ENCODE results near the gene NBL1. TPM values are rescaled to one million over a fixed set of nuclear protein-coding genes. Genes with fewer than 3 reads are reported as not detected.

Gene NBL1
- total RNA-seq, 1 experiment from 2014 or later, result 117 TPM

DNA sequence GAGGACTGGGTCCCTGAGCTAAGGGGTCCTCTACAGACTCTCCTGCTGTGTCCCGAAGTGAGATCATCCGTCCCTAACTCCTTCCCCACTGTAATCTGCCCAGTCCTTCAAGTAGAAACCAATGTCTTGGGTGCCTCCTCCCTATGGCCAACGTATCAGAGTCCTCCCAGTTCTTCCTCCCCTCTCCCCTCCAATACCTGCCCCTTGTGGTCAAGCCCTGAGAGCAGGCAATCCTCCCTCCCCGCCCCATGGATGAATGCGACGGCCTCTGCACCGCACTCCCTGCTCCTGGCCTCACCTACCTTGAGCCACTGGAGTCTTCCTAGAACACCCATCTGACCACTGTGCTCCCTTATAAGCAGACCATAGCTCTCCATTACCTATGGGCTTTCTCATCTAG, 51.7 kb downstream of the NBL1 start:
- H3K4me1 ChIP-seq (ENCODE audit: insufficient read depth, low read length), result no peaks in the 10 kb centered on the region
- no peak overlapping the region for H2AFZ ChIP-seq (ENCODE audit: low read length)
- no peaks in the 10 kb centered on the region for H3K9me3 ChIP-seq (ENCODE audit: low read length)
- H3K27me3 ChIP-seq (ENCODE audit: low read length), result no peaks in the 10 kb centered on the region
- POLR2A ChIA-PET (ENCODE audit: unreplicated experiment), result no interaction called here
- no peak overlapping the region for H3K9ac ChIP-seq (ENCODE audit: low read length)
- no TSS peak for BruUV-seq (replicated peaks)
- H4K20me1 ChIP-seq (ENCODE audit: low read length), result no peaks in the 10 kb centered on the region
- intact Hi-C loops (cut with micrococcal nuclease), result no loop called here
- no peaks in the 10 kb centered on the region for H3K9me2 ChIP-seq (replicated peaks; ENCODE audit: low read length)
- no peak overlapping the region for H3K4me2 ChIP-seq (ENCODE audit: low read length)
- H3K36me3 ChIP-seq (ENCODE audit: low read depth, low read length), result no peaks in the 10 kb centered on the region
- no peaks in the 10 kb centered on the region for H3K79me2 ChIP-seq (ENCODE audit: low read length)
- H3K27ac ChIP-seq (ENCODE audit: low read length), result no peak overlapping the region
- H3K4me3 ChIP-seq (ENCODE audit: low read length), result no peak overlapping the region
- TF ChIP-seq EZH2 (IDR thresholded peaks at IDR 0.05; ENCODE audit: low read length, unreplicated experiment) (no peak), CTCF (conservative IDR thresholded peaks at IDR 0.05; ENCODE audit: low read depth, low read length) (no peak), EZH2phosphoT487 (IDR thresholded peaks at IDR 0.05; ENCODE audit: borderline replicate concordance, low read length) (no peak)
- DNase-seq, result no peak
- CTCF ChIA-PET, result no interaction called here
- ATAC-seq, result no peak
- H3F3A ChIP-seq (ENCODE audit: low read length, unreplicated experiment), result no peaks in the 10 kb centered on the region

DNA sequence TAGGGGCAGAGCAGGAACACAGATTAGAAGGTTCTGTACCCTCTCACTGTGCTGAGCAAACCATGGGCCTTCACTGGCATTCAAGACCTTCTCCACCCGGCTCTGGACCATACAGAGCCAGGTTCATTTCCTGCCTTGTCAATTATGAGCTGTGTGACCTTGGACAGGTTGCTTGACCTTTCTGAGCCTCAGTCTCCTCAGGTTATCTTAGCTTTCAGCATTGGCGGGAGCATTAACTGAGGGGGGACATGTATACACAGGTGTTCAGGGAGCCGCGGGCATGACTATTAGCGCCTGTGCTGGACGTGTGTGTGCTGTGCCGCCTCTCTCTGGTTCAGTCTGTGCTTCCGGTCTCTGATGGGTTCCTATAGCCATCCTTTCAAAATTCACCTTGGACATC, 52.7 kb downstream of the NBL1 start:
- POLR2A ChIA-PET (ENCODE audit: unreplicated experiment), result no interaction called here
- Histone ChIP-seq H3K27ac (ENCODE audit: low read length) (no peak overlapping the region), H3F3A (ENCODE audit: low read length, unreplicated experiment) (no peaks in the 10 kb centered on the region), H3K9me3 (ENCODE audit: low read length) (no peaks in the 10 kb centered on the region), H3K4me1 (ENCODE audit: insufficient read depth, low read length) (no peaks in the 10 kb centered on the region), H3K36me3 (ENCODE audit: low read depth, low read length) (no peaks in the 10 kb centered on the region), H3K4me2 (ENCODE audit: low read length) (no peak overlapping the region), H3K79me2 (ENCODE audit: low read length) (no peaks in the 10 kb centered on the region), H3K9ac (ENCODE audit: low read length) (no peak overlapping the region), H3K9me2 (replicated peaks; ENCODE audit: low read length) (no peaks in the 10 kb centered on the region), H3K27me3 (ENCODE audit: low read length) (no peaks in the 10 kb centered on the region), H3K4me3 (ENCODE audit: low read length) (no peak overlapping the region), H2AFZ (ENCODE audit: low read length) (no peak overlapping the region), H4K20me1 (ENCODE audit: low read length) (no peaks in the 10 kb centered on the region)
- DNase-seq, result no peak
- CTCF ChIA-PET, result no interaction called here
- no peak for ATAC-seq
- no TSS peak for BruUV-seq (replicated peaks)
- intact Hi-C loops (cut with micrococcal nuclease), result no loop called here
- TF ChIP-seq EZH2 (IDR thresholded peaks at IDR 0.05; ENCODE audit: low read length, unreplicated experiment), result no peak
- no peak for TF ChIP-seq CTCF (conservative IDR thresholded peaks at IDR 0.05; ENCODE audit: low read depth, low read length)
- TF ChIP-seq EZH2phosphoT487 (IDR thresholded peaks at IDR 0.05; ENCODE audit: borderline replicate concordance, low read length), result no peak

- intact Hi-C loops (cut with micrococcal nuclease), result no loop called here
- H3K9me2 ChIP-seq (replicated peaks; ENCODE audit: low read length), result no peaks in the 10 kb centered on the region
- H3F3A ChIP-seq (ENCODE audit: low read length, unreplicated experiment), result no peaks in the 10 kb centered on the region
- H4K20me1 ChIP-seq (ENCODE audit: low read length), result no peaks in the 10 kb centered on the region
- ChIA-PET POLR2A (ENCODE audit: unreplicated experiment) (no interaction called here), CTCF (no interaction called here)
- no TSS peak for BruUV-seq (replicated peaks)
- H3K27ac ChIP-seq (ENCODE audit: low read length), result no peak overlapping the region
- no peaks in the 10 kb centered on the region for H3K4me1 ChIP-seq (ENCODE audit: insufficient read depth, low read length)
- no peak for DNase-seq
- no peaks in the 10 kb centered on the region for H3K27me3 ChIP-seq (ENCODE audit: low read length)
- no peaks in the 10 kb centered on the region for H3K9me3 ChIP-seq (ENCODE audit: low read length)
- no peak overlapping the region for H3K4me2 ChIP-seq (ENCODE audit: low read length)
- H2AFZ ChIP-seq (ENCODE audit: low read length), result no peak overlapping the region
- no peak overlapping the region for H3K9ac ChIP-seq (ENCODE audit: low read length)
- H3K4me3 ChIP-seq (ENCODE audit: low read length), result no peak overlapping the region
- no peak for ATAC-seq
- H3K36me3 ChIP-seq (ENCODE audit: low read depth, low read length), result no peaks in the 10 kb centered on the region
- TF ChIP-seq EZH2phosphoT487 (IDR thresholded peaks at IDR 0.05; ENCODE audit: borderline replicate concordance, low read length) (no peak), EZH2 (IDR thresholded peaks at IDR 0.05; ENCODE audit: low read length, unreplicated experiment) (no peak), CTCF (conservative IDR thresholded peaks at IDR 0.05; ENCODE audit: low read depth, low read length) (no peak)
- H3K79me2 ChIP-seq (ENCODE audit: low read length), result no peaks in the 10 kb centered on the region
Observed at GRCh38 chr1:19698181-19698580, 54.1 kb downstream of the NBL1 start.

Data from PC-3 (cell line).